HG02938 (cell line): ENCODE data around the gene RBM34.

Source experiments
- ATAC-seq: cut with Tn5 transposase; IDR thresholded peaks from one replicate; pipeline ENCODE4 v1.9.1; 2021; ENCODE audit warnings: mild to moderate bottlenecking, moderate library complexity; ENCODE audit not compliant: unreplicated experiment

The RBM34 gene

GRCh38 chr1:235156740-235157139 lies 4.3 kb downstream of the RBM34 start:
- ATAC-seq = no peak

- ATAC-seq = no peak
These were observed 4.8 kb downstream of the RBM34 start for GRCh38 chr1:235156265-235156664.

GRCh38 chr1:235152235-235152634 lies 8.8 kb downstream of the RBM34 start:
- ATAC-seq = no peak

GRCh38 chr1:235151033-235151432 lies 10.0 kb downstream of the RBM34 start:
- ATAC-seq = no peak

- ATAC-seq = no peak
These were observed 11.2 kb downstream of the RBM34 start for GRCh38 chr1:235149824-235150223.

DNA sequence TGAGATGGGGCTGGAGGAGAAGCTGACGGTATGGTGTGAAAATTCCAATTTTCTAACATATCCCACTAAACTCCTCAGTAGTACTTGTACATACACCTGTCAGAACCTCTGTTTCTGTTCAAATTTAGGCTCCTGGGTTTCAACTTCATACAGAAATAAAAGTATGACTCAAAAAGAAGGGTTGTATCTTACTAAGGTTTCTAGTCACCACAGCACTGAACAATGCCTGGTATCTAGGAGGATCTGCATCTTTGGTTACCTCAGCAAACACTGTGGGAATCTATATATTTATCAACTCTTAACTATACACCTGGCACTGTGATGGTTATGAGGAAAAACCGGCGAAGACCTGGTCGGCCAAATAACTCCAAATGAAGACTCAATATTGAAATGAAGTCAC lies 13.8 kb downstream of the RBM34 start:
- ATAC-seq = no peak

- ATAC-seq = no peak
These were observed 15.4 kb downstream of the RBM34 start for GRCh38 chr1:235145639-235146038.

DNA sequence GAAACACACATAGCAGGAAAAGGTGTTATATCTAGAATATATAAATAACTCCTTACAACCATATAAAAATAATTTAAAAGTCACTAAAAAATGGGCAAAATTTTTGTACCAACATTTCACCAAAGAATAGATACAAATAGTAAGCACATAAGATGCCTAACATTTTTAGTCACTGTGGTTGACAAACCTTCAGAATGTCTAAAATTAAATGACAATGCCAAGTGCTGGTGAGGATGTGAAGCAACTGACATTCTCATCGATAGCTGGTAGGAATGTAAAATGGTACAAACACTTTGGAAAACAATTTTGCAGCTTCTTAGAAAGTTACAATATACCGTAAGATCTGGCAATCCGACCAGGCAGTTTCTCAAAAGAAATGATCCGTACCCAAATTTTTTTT lies 18.1 kb downstream of the RBM34 start:
- ATAC-seq = no peak

- ATAC-seq = no peak
These were observed 21.7 kb downstream of the RBM34 start for GRCh38 chr1:235139315-235139714.

GRCh38 chr1:235138821-235139220 lies 22.2 kb downstream of the RBM34 start:
- no peak for ATAC-seq

DNA sequence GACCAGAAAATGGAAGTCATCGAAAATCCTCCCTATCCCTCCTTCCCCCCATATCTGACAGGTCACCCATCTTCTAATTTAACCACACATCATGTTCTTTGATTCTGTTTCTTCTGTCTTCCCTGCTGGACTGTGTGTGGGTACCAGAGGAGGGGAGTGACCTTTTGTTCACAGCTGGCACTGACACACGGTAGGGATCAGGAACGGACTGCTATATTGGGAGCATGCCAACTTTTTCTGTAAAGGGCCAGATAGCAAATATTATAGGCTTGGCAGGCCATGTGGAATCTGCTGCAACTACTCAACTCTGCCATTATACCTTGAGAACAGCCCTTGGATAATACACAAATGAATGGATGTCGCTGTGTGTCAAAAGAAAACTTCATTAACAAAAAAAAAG lies 24.9 kb downstream of the RBM34 start:
- ATAC-seq = no peak

- ATAC-seq = no peak
These were observed 26.9 kb downstream of the RBM34 start for GRCh38 chr1:235134171-235134570.

GRCh38 chr1:235133086-235133485 lies 28.0 kb downstream of the RBM34 start:
- no peak for ATAC-seq

GRCh38 chr1:235131961-235132360 lies 29.1 kb downstream of the RBM34 start:
- no peak for ATAC-seq

GRCh38 chr1:235130766-235131270 lies 30.2 kb downstream of the RBM34 start:
- no peak for ATAC-seq

DNA sequence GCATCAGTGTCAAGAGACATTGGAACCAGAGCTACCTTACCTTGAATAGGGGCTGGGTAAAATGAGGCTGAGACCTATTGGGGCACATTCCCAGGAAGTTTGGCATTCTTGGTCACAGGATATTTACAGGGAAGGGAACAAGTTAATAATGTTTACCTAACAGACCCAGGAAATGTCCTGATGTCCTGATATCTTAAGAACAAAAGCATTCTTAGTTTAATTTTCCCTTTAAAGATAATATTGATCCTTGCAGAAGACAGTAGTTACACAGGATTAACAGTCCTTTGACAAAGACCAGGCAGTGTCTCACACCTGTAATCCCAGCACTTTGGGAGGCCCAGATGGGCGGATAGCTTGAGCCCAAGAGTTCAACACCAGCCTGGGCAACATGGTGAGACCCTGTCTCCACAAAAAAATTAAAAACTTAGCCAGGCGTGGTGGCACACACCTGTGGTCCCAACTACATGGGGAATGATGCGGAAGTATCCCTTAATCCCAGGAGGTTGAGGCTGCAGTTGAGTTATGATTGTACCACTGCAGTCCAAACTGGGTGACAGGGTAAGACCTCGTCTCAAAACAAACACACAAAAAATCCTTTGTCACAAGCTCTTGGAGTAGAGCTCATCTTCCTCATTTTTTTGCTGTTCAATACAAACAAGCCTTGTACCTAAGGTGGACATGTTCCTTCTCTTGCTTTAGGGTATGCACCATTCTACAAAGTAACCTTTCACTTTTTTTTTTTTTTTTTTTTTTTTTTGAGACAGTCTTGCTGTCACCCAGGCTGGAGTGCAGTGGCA lies 31.1 kb downstream of the RBM34 start:
- no peak for ATAC-seq

DNA sequence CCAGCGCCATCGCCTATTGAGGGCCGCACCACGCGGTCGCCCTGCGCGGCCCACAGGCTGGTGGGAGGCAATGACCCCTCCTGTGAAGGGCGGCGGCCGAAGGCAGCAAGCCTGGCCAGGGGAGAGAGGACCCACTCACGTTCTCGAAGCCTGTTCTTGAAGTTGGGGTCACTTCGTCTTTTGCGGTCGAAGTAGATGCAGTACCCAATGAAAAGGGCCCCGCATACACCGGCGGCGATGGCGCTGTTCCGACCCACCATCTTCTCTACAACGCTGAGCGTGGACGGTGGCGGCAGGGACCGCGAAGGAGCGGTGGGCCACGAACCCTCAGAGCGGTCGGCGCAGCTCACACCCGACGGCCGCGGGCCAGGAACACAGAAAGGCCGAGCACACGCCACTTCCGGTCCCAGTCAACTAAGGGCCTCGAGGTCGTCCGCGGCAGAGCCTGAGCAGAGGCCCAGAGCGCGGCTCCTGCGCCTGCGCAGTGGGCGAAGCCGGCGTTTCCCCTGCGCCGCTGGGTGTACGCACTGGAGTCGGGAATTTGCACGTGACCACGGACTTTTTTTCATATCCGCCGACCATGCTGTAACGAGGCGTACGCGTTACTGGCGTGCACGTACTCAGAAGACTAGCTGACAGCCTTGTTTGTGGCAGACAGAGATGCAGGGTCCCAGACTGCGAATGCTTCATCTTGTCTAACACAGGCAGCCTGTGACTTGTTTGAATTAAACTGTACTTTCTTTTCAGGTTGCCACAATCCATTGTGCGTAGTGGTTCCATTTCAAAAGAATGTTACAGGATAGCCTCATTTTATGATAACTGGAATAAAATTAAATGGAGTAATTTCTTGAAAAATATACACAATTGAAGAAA lies 32.4 kb downstream of the RBM34 start, which contains the start of gene TOMM20:
Gene TOMM20 (minus strand): TSS at position 382 of the 873 bp plus-strand sequence. CDS start 122 bp downstream, at position 260.
- peak; percentile 92 for ATAC-seq

DNA sequence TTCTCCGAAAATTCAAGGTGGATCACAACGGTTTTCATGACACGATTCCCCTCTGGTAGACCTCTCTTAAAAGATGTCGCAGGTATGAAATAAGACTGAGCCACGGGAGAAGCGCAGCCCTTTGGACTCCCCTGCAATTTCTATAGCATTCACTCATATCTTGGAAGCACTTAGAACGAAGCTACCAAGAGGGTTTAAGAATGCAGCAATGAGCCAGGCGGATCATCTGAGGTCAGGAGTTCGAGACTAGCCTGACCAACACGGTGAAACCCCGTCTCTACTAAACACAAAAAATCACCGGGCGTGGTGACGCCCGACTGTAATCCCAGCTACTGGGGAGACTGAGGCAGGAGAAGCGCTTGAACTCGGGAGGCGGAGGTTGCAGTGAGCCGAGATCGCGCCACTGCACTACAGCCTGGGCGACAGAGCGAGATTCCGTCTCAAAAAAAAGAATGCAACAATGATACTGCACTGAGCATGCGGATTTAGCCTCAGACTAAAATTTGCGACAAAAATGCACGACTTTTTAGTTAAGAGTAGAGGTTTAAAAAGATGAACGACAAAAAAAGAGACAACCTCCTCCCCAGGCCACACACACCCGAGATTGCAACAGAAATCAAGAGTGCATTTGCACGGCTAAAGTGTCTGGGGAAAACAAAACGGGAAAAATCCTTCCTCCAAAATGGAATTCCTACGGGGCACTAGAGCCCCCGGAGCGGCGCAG lies 33.2 kb downstream of the RBM34 start:
- ATAC-seq = no peak

GRCh38 chr1:235127203-235127602 lies 33.8 kb downstream of the RBM34 start:
- no peak for ATAC-seq

DNA sequence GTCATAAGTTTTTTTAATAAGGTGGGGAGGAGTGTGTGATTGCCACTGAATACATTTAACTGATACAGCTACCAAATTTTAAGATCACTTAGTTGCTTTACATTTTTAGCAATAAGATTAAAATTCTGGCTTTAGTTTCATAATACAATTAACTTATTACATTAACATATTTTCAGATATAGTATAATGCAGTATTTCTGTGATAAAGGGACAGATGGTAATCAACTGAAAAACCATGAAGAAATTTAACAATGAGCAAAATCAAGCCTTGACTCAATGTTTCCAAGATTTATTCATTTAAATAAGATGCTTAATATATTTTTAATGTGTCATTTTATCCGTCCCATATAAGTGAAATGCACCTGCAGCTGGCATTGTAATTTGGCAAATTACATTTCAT lies 36.4 kb downstream of the RBM34 start:
- ATAC-seq = no peak

- ATAC-seq = no peak
These were observed 36.9 kb downstream of the RBM34 start for GRCh38 chr1:235124111-235124510.
